22Rv1 (cell line): ENCODE data around the gene ZFYVE28.

Source experiments
- CTCF ChIP-seq: fragments of 450-650 bp; IDR thresholded peaks from 2 replicates; pipeline ENCODE4 v1.5.1; 2017; ENCODE audit warnings: mild to moderate bottlenecking
- ZFX ChIP-seq: fragments of 450-650 bp; IDR thresholded peaks from 2 replicates; pipeline ENCODE4 v1.6.1; 2017; ENCODE audit warnings: antibody characterized with exemption, borderline replicate concordance

GRCh38 chr4:2371765-2372487 lies 46.5 kb downstream of the ZFYVE28 start:
- TF ChIP-seq CTCF = no peak
- TF ChIP-seq ZFX = no peak
